LNCAP (cell line): ENCODE measurements around the gene HSPA2.

ENCODE experiments used
- TF ChIP-seq, protein P1 (sequence below): fragments of 450-650 bp; IDR thresholded peaks from 2 replicates; pipeline ENCODE4 v1.5.1; 2017; ENCODE audit warnings: mild to moderate bottlenecking

Gene HSPA2

DNA sequence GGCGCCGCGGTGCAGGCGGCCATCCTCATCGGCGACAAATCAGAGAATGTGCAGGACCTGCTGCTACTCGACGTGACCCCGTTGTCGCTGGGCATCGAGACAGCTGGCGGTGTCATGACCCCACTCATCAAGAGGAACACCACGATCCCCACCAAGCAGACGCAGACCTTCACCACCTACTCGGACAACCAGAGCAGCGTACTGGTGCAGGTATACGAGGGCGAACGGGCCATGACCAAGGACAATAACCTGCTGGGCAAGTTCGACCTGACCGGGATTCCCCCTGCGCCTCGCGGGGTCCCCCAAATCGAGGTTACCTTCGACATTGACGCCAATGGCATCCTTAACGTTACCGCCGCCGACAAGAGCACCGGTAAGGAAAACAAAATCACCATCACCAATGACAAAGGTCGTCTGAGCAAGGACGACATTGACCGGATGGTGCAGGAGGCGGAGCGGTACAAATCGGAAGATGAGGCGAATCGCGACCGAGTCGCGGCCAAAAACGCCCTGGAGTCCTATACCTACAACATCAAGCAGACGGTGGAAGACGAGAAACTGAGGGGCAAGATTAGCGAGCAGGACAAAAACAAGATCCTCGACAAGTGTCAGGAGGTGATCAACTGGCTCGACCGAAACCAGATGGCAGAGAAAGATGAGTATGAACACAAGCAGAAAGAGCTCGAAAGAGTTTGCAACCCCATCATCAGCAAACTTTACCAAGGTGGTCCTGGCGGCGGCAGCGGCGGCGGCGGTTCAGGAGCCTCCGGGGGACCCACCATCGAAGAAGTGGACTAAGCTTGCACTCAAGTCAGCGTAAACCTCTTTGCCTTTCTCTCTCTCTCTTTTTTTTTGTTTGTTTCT lies 1.7 kb downstream of the HSPA2 start:
- TF ChIP-seq, protein P1, sequence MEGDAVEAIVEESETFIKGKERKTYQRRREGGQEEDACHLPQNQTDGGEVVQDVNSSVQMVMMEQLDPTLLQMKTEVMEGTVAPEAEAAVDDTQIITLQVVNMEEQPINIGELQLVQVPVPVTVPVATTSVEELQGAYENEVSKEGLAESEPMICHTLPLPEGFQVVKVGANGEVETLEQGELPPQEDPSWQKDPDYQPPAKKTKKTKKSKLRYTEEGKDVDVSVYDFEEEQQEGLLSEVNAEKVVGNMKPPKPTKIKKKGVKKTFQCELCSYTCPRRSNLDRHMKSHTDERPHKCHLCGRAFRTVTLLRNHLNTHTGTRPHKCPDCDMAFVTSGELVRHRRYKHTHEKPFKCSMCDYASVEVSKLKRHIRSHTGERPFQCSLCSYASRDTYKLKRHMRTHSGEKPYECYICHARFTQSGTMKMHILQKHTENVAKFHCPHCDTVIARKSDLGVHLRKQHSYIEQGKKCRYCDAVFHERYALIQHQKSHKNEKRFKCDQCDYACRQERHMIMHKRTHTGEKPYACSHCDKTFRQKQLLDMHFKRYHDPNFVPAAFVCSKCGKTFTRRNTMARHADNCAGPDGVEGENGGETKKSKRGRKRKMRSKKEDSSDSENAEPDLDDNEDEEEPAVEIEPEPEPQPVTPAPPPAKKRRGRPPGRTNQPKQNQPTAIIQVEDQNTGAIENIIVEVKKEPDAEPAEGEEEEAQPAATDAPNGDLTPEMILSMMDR: no peak

DNA sequence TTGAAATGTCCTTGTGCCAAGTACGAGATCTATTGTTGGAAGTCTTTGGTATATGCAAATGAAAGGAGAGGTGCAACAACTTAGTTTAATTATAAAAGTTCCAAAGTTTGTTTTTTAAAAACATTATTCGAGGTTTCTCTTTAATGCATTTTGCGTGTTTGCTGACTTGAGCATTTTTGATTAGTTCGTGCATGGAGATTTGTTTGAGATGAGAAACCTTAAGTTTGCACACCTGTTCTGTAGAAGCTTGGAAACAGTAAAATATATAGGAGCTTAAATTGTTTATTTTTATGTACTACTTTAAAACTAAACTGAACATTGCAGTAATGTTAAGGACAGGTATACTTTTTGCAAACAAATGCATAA lies 2.3 kb downstream of the HSPA2 start:
- TF ChIP-seq, protein P1: no peak

DNA sequence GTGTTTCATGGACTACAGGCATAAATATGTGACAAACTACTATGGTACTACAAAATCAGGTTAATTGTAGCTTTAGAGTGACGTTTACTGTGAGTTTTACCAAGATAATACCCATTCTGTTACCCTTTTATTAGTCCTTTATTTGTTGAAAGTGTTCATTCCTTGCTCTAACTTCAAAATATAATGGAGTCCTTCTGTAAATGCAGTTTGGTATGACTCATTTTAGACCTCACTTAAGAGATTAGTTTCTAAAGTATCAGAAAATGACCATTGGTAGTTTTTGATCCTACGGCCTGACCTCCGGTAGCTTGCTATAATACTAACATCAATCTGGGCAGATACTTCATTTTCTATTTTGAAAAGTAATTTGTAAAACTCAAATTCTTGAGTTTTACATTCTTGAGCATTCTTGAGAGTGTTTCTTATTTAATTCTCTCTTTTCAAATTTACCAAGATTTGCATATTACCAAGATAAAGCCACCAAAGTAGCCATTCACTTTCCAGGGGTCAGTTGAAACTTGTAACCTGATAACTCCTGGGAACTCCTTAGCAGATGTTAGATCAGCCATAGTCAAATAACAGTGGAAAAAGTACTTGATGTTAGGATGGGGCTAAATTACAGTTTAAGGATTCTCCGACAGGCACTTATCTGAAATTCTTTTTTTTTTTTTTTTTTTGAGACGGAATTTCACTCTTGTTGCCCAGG lies 4.2 kb downstream of the HSPA2 start:
- TF ChIP-seq, protein P1: no peak

DNA sequence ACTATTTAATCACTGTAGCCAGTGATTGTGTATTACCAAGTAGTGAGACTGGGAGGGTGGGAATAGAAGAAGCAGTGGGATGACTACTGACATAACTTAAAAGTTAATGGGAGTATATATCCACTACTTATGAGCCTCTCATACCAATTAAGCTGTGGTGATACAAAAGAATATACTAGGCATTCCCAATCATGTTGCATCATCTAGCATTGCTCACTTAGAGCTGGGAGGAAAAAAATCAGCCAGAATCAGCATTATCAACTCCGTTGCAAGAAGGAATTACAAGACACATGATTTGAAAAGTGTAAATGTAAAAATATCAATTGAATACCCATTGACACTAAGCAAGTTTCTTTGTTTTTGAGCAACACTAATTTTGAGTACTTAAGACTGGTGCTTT lies 8.5 kb downstream of the HSPA2 start:
- TF ChIP-seq, protein P1: no peak

DNA sequence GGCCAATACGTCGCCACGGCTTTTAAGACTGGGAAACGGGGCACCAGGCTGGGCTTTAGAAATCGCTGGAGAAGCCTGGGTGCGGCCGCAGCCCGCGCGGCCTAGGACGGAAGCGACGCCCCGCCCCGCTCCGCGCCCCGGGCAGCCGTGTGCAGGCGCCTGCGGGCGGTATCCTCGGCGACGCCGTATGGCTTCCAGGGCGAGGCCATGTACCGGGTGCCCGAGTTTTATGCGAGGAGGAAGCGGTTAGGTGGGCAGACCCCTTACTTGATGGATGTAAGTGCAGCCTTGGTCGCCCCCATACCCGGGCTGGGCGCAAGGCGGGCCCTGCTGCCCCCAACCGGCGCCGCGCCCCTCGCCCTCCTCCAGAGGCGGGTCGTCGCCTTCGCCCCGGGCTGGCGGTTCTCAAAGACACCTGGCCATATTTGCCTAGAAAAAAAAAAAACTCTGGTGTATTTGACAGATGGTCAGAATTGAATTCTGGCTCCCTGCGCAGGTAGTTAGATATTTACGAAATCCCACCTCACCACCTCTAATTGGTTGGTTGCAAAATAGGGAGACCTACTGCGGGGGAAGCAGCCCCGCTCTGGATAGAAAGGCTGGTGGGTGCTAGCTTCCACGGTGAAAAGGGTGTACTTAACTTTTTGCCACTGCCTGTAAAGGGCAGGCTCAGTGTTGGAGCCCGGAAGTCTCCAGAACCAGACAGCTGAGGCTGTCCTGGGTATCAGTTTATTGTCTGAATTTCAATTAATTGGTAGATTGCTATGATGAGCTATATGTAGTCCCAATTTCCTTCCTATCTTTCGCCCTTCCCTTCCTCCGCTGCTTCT lies 9.5 kb downstream of the HSPA2 start, which contains the start of gene PPP1R36:
PPP1R36 (plus strand) TSS at position 171 of the 830 bp plus-strand sequence; CDS start at position 208, 37 bp downstream.
- TF ChIP-seq, protein P1: no peak

DNA sequence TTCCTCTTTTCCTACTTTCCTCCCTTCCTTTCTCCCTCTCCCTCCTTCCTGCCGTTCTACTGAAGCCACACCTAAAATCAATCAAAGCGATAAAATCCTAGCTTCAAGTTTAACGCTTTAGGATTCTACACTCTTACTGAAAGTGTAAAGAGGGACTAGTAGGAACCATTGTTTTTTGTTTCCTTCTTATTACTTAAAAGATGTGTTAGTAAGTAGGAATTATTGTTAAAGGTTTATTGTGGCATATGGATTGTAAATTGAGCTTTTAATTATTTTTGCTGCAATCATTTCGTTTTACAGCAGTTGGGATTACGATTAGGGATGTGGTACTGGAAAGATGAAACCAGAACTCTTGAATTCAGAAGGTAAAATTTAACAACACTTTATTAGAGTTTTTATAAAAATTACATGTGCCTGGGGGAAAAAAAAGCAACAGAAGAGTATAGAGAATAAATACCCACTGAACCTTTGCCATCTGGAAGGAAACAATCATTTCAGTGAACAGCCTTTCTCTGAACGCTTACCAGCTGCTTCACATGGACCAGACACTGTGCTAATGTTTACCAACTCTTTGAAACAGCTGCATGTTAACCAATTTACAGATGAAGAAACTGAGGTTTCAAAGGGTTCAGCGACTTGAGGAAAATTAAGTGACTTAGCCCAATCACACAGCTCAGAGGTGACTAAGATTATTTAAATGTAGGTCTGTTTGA lies 10.2 kb downstream of the HSPA2 start:
- TF ChIP-seq, protein P1: no peak

DNA sequence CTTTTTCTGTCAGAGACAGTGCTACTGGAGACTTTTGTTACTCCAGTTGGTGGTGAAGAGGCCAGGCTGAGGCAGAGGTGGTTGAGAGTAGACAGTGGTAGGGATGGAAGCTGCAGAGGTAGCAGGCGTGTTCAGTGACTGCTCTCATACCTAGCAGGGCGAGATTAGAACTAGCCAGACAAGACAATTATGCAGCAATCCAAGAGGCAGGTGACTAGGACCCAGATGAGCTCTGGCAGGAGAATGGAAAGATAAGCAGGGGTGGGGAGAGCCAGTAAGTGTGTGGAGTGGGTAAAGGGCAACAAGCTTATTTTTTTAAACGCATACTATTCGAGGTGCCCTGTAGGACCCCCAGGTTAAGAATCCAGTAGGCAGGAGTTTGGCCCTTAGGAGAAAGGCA lies 14.0 kb downstream of the HSPA2 start:
- TF ChIP-seq, protein P1: no peak
